Measurements from ENCODE around the gene DNAJC12. TPM values are rescaled to one million over a fixed set of nuclear protein-coding genes. Genes with fewer than 3 reads are reported as not detected.
"Not testable (repeated sequence)": the region's sequence is repeated elsewhere in the genome, so short reads cannot be mapped to it uniquely, and the experiment has no call there.

The DNAJC12 gene
- total RNA-seq, 5 donors from 2014 or later (not counting 1 experiment from before 2014, with no cell fraction given), result 0.20 to 0.28 TPM; not detected in 3

DNA sequence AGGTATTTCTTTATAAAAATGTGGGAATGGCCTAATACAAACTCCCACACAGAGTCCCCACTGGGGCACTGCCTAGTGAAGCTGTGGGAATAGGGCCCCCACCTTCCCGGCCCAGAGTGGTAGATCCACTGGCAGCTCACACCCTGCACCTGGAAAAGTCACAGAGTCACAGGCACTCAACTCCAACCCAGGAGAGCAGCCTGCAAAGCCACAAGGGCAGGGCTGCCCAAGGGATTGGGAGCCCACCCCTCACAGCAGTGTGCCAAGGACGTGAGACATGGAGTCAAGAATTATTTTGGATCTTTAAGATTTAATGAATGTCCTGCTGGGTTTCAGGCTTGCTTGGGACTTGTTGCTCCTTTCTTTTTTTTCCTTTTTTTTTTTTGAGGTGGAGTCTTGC lies 5.3 kb upstream of the DNAJC12 start:
- Mint-ChIP-seq H3K4me3 (no peak overlapping the region), H3K9me3 (peaks cover 0 to 14% (median 0%) of the 10 kb centered on the region in 3 donors), H3K36me3 (peaks cover 3% of the 10 kb centered on the region), H3K27ac (no peak overlapping the region), H3K27me3 (no peaks in the 10 kb centered on the region), H3K4me1 (no peaks in the 10 kb centered on the region)
- Histone ChIP-seq H3K4me3 (ENCODE audit: control insufficient read depth in 1 of 2, extremely low read depth in 1 of 2, low read length in 1 of 2) (no peak overlapping the region), H3K36me3 (ENCODE audit: control insufficient read depth in 2 of 2, extremely low read depth in 1 of 2, insufficient read depth in 1 of 2, low read length in 1 of 2) (no peaks in the 10 kb centered on the region), H3K4me1 (ENCODE audit: control insufficient read depth in 1 of 2, extremely low read depth in 1 of 2, insufficient read depth in 2 of 2, low read length in 2 of 2) (no peaks in the 10 kb centered on the region), H3K9me3 (no peaks in the 10 kb centered on the region), H3K27ac (ENCODE audit: low read length) (no peak overlapping the region), H3K27me3 (replicated peaks in 1 of 2; ENCODE audit: control insufficient read depth in 2 of 2, extremely low read depth in 1 of 2, insufficient read depth in 2 of 2, low read length in 1 of 2) (peaks cover 0 to 2% of the 10 kb centered on the region in 2 experiments)
- no CpG with 5 or more reads among the region's 2 CpGs for WGBS (ENCODE audit: insufficient coverage)
- ChIA-PET CTCF (no interaction called here), POLR2A (no interaction called here)
- no peak for DNase-seq
- no peak for ATAC-seq (replicated peaks in 1 of 4)

- H3K36me3 Mint-ChIP-seq, result peaks cover 3% of the 10 kb centered on the region
- peaks cover 0 to 5% (median 4%) of the 10 kb centered on the region in 3 donors for H3K4me1 Mint-ChIP-seq
- no peak overlapping the region for H3K4me3 Mint-ChIP-seq
Observed at GRCh38 chr10:67841737-67842136, 3.7 kb upstream of the DNAJC12 start.

DNA sequence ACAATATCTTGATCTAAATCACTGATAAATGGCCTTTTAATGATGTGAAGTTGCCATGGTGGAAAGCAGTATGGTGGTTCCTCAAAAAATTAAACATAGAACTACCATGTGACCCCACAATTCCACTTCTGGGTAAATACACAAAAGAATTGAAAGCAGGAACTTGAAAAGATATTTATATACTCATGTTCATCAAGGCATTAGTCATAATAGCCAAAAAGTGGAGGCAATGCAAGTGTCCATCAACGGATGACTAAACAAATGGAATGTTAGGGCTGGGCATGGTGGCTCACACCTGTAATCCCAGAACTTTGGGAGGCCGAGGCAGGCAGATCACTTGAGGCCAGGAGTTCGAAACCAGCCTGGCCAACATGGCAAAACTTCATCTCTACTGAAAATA lies 2.0 kb upstream of the DNAJC12 start:
- H3K4me3 Mint-ChIP-seq, result no peak overlapping the region
- Histone ChIP-seq H3K36me3 (ENCODE audit: control insufficient read depth in 2 of 2, extremely low read depth in 1 of 2, insufficient read depth in 1 of 2, low read length in 1 of 2) (no peaks in the 10 kb centered on the region), H3K27ac (ENCODE audit: low read length) (no peak overlapping the region), H3K27me3 (replicated peaks in 1 of 2; ENCODE audit: control insufficient read depth in 2 of 2, extremely low read depth in 1 of 2, insufficient read depth in 2 of 2, low read length in 1 of 2) (no peaks in the 10 kb centered on the region), H3K4me1 (ENCODE audit: control insufficient read depth in 1 of 2, extremely low read depth in 1 of 2, insufficient read depth in 2 of 2, low read length in 2 of 2) (no peaks in the 10 kb centered on the region), H3K4me3 (ENCODE audit: control insufficient read depth in 1 of 2, extremely low read depth in 1 of 2, low read length in 1 of 2) (no peak overlapping the region), H3K9me3 (no peaks in the 10 kb centered on the region)
- POLR2A ChIA-PET, result no interaction called here
- DNase-seq (no peak), ATAC-seq (replicated peaks in 1 of 4) (no peak)
- peaks cover 0 to 14% (median 0%) of the 10 kb centered on the region in 3 donors for H3K9me3 Mint-ChIP-seq
- H3K27ac Mint-ChIP-seq, result no peak overlapping the region
- WGBS (ENCODE audit: insufficient coverage), result 100% methylated on average over 1 of the region's 3 CpGs
- peaks cover 0 to 5% (median 4%) of the 10 kb centered on the region in 3 donors for H3K4me1 Mint-ChIP-seq
- CTCF ChIA-PET, result no interaction called here
- H3K27me3 Mint-ChIP-seq, result no peaks in the 10 kb centered on the region
- peaks cover 3% of the 10 kb centered on the region for H3K36me3 Mint-ChIP-seq

More at GRCh38 chr10:67841737-67842136, 3.7 kb upstream of the DNAJC12 start:
- Histone ChIP-seq H3K4me1 (ENCODE audit: control insufficient read depth in 1 of 2, extremely low read depth in 1 of 2, insufficient read depth in 2 of 2, low read length in 2 of 2) (no peaks in the 10 kb centered on the region), H3K36me3 (ENCODE audit: control insufficient read depth in 2 of 2, extremely low read depth in 1 of 2, insufficient read depth in 1 of 2, low read length in 1 of 2) (no peaks in the 10 kb centered on the region), H3K27ac (ENCODE audit: low read length) (no peak overlapping the region), H3K4me3 (ENCODE audit: control insufficient read depth in 1 of 2, extremely low read depth in 1 of 2, low read length in 1 of 2) (no peak overlapping the region), H3K9me3 (no peaks in the 10 kb centered on the region), H3K27me3 (replicated peaks in 1 of 2; ENCODE audit: control insufficient read depth in 2 of 2, extremely low read depth in 1 of 2, insufficient read depth in 2 of 2, low read length in 1 of 2) (no peaks in the 10 kb centered on the region)
- no peak for ATAC-seq (replicated peaks in 1 of 4)
- H3K27me3 Mint-ChIP-seq, result no peaks in the 10 kb centered on the region
- POLR2A ChIA-PET, result interaction anchor here in 1 of 2 donors (0.6 kb wide), 1 partner anchor 80 kb away, joined by 5 read pairs; no protein-coding TSS in a partner anchor
- CTCF ChIA-PET, result interaction anchor here in 1 of 2 donors (0.6 kb wide), 1 partner anchor 879 kb away, joined by 10 read pairs; no protein-coding TSS in a partner anchor
- no peak for DNase-seq
- H3K9me3 Mint-ChIP-seq, result peaks cover 0 to 14% (median 0%) of the 10 kb centered on the region in 3 donors
- H3K27ac Mint-ChIP-seq, result no peak overlapping the region

DNA sequence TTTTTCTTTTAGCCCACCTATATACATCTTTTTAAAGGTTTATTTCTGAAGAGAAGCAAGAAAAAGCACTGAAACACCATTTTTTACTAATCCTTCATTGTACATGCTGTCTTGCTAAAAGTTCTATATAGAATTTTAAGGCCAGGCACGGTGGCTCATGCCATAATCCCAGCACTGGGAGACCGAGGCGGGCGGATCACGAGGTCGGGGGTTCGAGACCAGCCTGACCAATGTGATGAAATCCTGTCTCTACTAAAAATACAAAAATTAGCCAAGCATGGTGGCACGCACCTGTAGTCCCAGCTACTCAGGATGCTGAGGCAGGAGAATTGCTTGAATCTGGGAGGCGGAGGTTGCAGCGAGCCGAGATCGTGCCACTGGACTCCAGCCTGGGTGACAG lies 1.5 kb upstream of the DNAJC12 start:
- H3K9me3 ChIP-seq; H3K36me3 Mint-ChIP-seq; H3K4me1 Mint-ChIP-seq; H3K27me3 ChIP-seq (replicated peaks in 1 of 2; ENCODE audit: control insufficient read depth in 2 of 2, extremely low read depth in 1 of 2, insufficient read depth in 2 of 2, low read length in 1 of 2); H3K27ac Mint-ChIP-seq; CTCF ChIA-PET; ATAC-seq (replicated peaks in 1 of 4); H3K36me3 ChIP-seq (ENCODE audit: control insufficient read depth in 2 of 2, extremely low read depth in 1 of 2, insufficient read depth in 1 of 2, low read length in 1 of 2); POLR2A ChIA-PET; DNase-seq; H3K4me3 Mint-ChIP-seq; H3K27ac ChIP-seq (ENCODE audit: low read length); H3K27me3 Mint-ChIP-seq; H3K4me3 ChIP-seq (ENCODE audit: control insufficient read depth in 1 of 2, extremely low read depth in 1 of 2, low read length in 1 of 2); H3K4me1 ChIP-seq (ENCODE audit: control insufficient read depth in 1 of 2, extremely low read depth in 1 of 2, insufficient read depth in 2 of 2, low read length in 2 of 2): not testable (repeated sequence)
- H3K9me3 Mint-ChIP-seq, result peaks cover 0 to 14% (median 0%) of the 10 kb centered on the region in 3 donors
- WGBS (ENCODE audit: insufficient coverage), result 100% methylated on average over 7 of the region's 12 CpGs

- no peaks in the 10 kb centered on the region for H3K36me3 ChIP-seq (ENCODE audit: control insufficient read depth in 2 of 2, extremely low read depth in 1 of 2, insufficient read depth in 1 of 2, low read length in 1 of 2)
- no peak overlapping the region for H3K4me3 ChIP-seq (ENCODE audit: control insufficient read depth in 1 of 2, extremely low read depth in 1 of 2, low read length in 1 of 2)
- DNase-seq, result no peak
- Mint-ChIP-seq H3K9me3 (peaks cover 0 to 10% (median 0%) of the 10 kb centered on the region in 3 donors), H3K27ac (no peak overlapping the region), H3K4me1 (peaks cover 0 to 5% (median 4%) of the 10 kb centered on the region in 3 donors), H3K27me3 (no peaks in the 10 kb centered on the region), H3K36me3 (peaks cover 3% of the 10 kb centered on the region), H3K4me3 (no peak overlapping the region)
- no peaks in the 10 kb centered on the region for H3K4me1 ChIP-seq (ENCODE audit: control insufficient read depth in 1 of 2, extremely low read depth in 1 of 2, insufficient read depth in 2 of 2, low read length in 2 of 2)
- H3K27me3 ChIP-seq (replicated peaks in 1 of 2; ENCODE audit: control insufficient read depth in 2 of 2, extremely low read depth in 1 of 2, insufficient read depth in 2 of 2, low read length in 1 of 2), result no peaks in the 10 kb centered on the region
- CTCF ChIA-PET, result interaction anchor here in 1 of 2 donors (0.5 kb wide), 1 partner anchor 428 kb away, joined by 3 read pairs; no protein-coding TSS in a partner anchor
- POLR2A ChIA-PET, result interaction anchor here (0.7 to 1.5 kb wide), 2 partner anchors 13 to 80 kb away, joined by 3 to 7 read pairs; no protein-coding TSS in a partner anchor
- no peaks in the 10 kb centered on the region for H3K9me3 ChIP-seq
- ATAC-seq (replicated peaks in 1 of 4), result no peak
- no CpG with 5 or more reads among the region's 1 CpG for WGBS (ENCODE audit: insufficient coverage)
- H3K27ac ChIP-seq (ENCODE audit: low read length), result no peak overlapping the region
Observed at GRCh38 chr10:67836972-67837371, 1.0 kb downstream of the DNAJC12 start.

- Histone ChIP-seq H3K36me3 (ENCODE audit: control insufficient read depth in 2 of 2, extremely low read depth in 1 of 2, insufficient read depth in 1 of 2, low read length in 1 of 2) (no peaks in the 10 kb centered on the region), H3K27me3 (replicated peaks in 1 of 2; ENCODE audit: control insufficient read depth in 2 of 2, extremely low read depth in 1 of 2, insufficient read depth in 2 of 2, low read length in 1 of 2) (no peaks in the 10 kb centered on the region), H3K27ac (ENCODE audit: low read length) (no peak overlapping the region), H3K4me3 (ENCODE audit: control insufficient read depth in 1 of 2, extremely low read depth in 1 of 2, low read length in 1 of 2) (no peak overlapping the region), H3K4me1 (ENCODE audit: control insufficient read depth in 1 of 2, extremely low read depth in 1 of 2, insufficient read depth in 2 of 2, low read length in 2 of 2) (no peaks in the 10 kb centered on the region), H3K9me3 (no peaks in the 10 kb centered on the region)
- H3K4me1 Mint-ChIP-seq, result peaks cover 0 to 5% (median 4%) of the 10 kb centered on the region in 3 donors
- DNase-seq (no peak), ATAC-seq (replicated peaks in 1 of 4) (no peak)
- H3K9me3 Mint-ChIP-seq, result peaks cover 0 to 6% (median 0%) of the 10 kb centered on the region in 3 donors
- CTCF ChIA-PET, result interaction anchor here (0.5 to 0.7 kb wide), 2 partner anchors 16 to 429 kb away, joined by 3 read pairs; no protein-coding TSS in a partner anchor
- no peaks in the 10 kb centered on the region for H3K27me3 Mint-ChIP-seq
- peaks cover 1% of the 10 kb centered on the region for H3K36me3 Mint-ChIP-seq
- no peak overlapping the region for H3K4me3 Mint-ChIP-seq
- POLR2A ChIA-PET, result no interaction called here
- H3K27ac Mint-ChIP-seq, result no peak overlapping the region
- 100% methylated on average over 1 of the region's 2 CpGs for WGBS (ENCODE audit: insufficient coverage)
Observed at GRCh38 chr10:67836488-67836887, 1.5 kb downstream of the DNAJC12 start.
